Activated CD4-positive, alpha-beta T cell treated with anti-CD3 and anti-CD28 coated beads, Interleukin-2, amount 10 ng/mL, durations not matched to agents 24 days and 14 days (primary cell): Measurements from ENCODE around the gene ALG10B. TPM values are rescaled to one million over a fixed set of nuclear protein-coding genes. Genes with fewer than 3 reads are reported as not detected.
"Not testable (repeated sequence)": the region's sequence is repeated elsewhere in the genome, so short reads cannot be mapped to it uniquely, and the experiment has no call there.

Source experiments
- DNase-seq: peaks from one replicate; pipeline ENCODE4 v3.0.0; 2022
- H3K27ac Mint-ChIP-seq: one replicate; pipeline ENCODE4 v1.8.0; 2022; ENCODE audit warnings: mild to moderate bottlenecking, mixed read lengths
- H3K27me3 Mint-ChIP-seq: one replicate; pipeline ENCODE4 v1.8.0; 2022; ENCODE audit warnings: mixed read lengths
- H3K36me3 Mint-ChIP-seq: one replicate; pipeline ENCODE4 v1.8.0; 2022; ENCODE audit warnings: low read depth, mild to moderate bottlenecking, mixed read lengths
- H3K4me1 Mint-ChIP-seq: one replicate; pipeline ENCODE4 v1.8.0; 2021; ENCODE audit warnings: mixed read lengths
- H3K4me3 Mint-ChIP-seq: one replicate; pipeline ENCODE4 v1.8.0; 2022; ENCODE audit warnings: mild to moderate bottlenecking, moderate library complexity, mixed read lengths
- H3K9me3 Mint-ChIP-seq: one replicate; pipeline ENCODE4 v1.8.0; 2021; ENCODE audit warnings: mixed read lengths
- intact Hi-C: fragments of 100-400 bp; cut with micrococcal nuclease; formaldehyde crosslinking; loops from one replicate; pipeline ENCODE4 v1.15.1; 2023
- total RNA-seq: library from RNA; stranded (reverse); gene quantifications from 2 replicates; pipeline ENCODE4 v1.2.3, GENCODE V29; 2022

ALG10B gene
- total RNA-seq, 1 donor from 2014 or later = 15.1 TPM

GRCh38 chr12:38342444-38342843, 25.9 kb downstream of the ALG10B start:
- no peak for DNase-seq
- intact Hi-C loops = no loop called here
- Mint-ChIP-seq H3K4me3 (no peak overlapping the region), H3K27ac (no peak overlapping the region), H3K27me3 (no peaks in the 10 kb centered on the region), H3K36me3 (no peaks in the 10 kb centered on the region), H3K4me1 (no peaks in the 10 kb centered on the region), H3K9me3 (no peaks in the 10 kb centered on the region)

GRCh38 chr12:38343256-38343655, 26.7 kb downstream of the ALG10B start:
- H3K9me3 Mint-ChIP-seq, H3K4me3 Mint-ChIP-seq, H3K27me3 Mint-ChIP-seq, H3K4me1 Mint-ChIP-seq, DNase-seq, intact Hi-C loops, H3K36me3 Mint-ChIP-seq, H3K27ac Mint-ChIP-seq: not testable (repeated sequence)

GRCh38 chr12:38343916-38344315, 27.3 kb downstream of the ALG10B start:
- H3K27ac Mint-ChIP-seq, H3K9me3 Mint-ChIP-seq, H3K4me1 Mint-ChIP-seq, DNase-seq, intact Hi-C loops, H3K36me3 Mint-ChIP-seq, H3K4me3 Mint-ChIP-seq, H3K27me3 Mint-ChIP-seq: not testable (repeated sequence)

- no peaks in the 10 kb centered on the region for H3K36me3 Mint-ChIP-seq
- H3K27me3 Mint-ChIP-seq = no peaks in the 10 kb centered on the region
- peaks cover 5% of the 10 kb centered on the region for H3K4me1 Mint-ChIP-seq
- H3K9me3 Mint-ChIP-seq = peaks cover 5% of the 10 kb centered on the region
- DNase-seq = no peak
- no peak overlapping the region for H3K4me3 Mint-ChIP-seq
- intact Hi-C loops = no loop called here
- no peak overlapping the region for H3K27ac Mint-ChIP-seq
Measured at GRCh38 chr12:38350342-38351174, 34.0 kb downstream of the ALG10B start.

- DNase-seq, H3K4me1 Mint-ChIP-seq, H3K27me3 Mint-ChIP-seq, H3K27ac Mint-ChIP-seq, H3K36me3 Mint-ChIP-seq, H3K9me3 Mint-ChIP-seq, intact Hi-C loops: not testable (repeated sequence)
- H3K4me3 Mint-ChIP-seq = peak overlapping the region; percentile 44
Measured at GRCh38 chr12:38351175-38351508, 34.6 kb downstream of the ALG10B start.

GRCh38 chr12:38367506-38367905, 50.9 kb downstream of the ALG10B start:
- H3K27me3 Mint-ChIP-seq = no peaks in the 10 kb centered on the region
- no peak overlapping the region for H3K27ac Mint-ChIP-seq
- intact Hi-C loops = no loop called here
- no peaks in the 10 kb centered on the region for H3K36me3 Mint-ChIP-seq
- no peak overlapping the region for H3K4me3 Mint-ChIP-seq
- no peak for DNase-seq
- no peaks in the 10 kb centered on the region for H3K9me3 Mint-ChIP-seq
- no peaks in the 10 kb centered on the region for H3K4me1 Mint-ChIP-seq

GRCh38 chr12:38370311-38370710, 53.7 kb downstream of the ALG10B start:
- H3K4me1 Mint-ChIP-seq = no peaks in the 10 kb centered on the region
- no peak for DNase-seq
- no peak overlapping the region for H3K4me3 Mint-ChIP-seq
- no peaks in the 10 kb centered on the region for H3K36me3 Mint-ChIP-seq
- intact Hi-C loops = no loop called here
- no peaks in the 10 kb centered on the region for H3K9me3 Mint-ChIP-seq
- no peak overlapping the region for H3K27ac Mint-ChIP-seq
- no peaks in the 10 kb centered on the region for H3K27me3 Mint-ChIP-seq

- DNase-seq = no peak
- no peaks in the 10 kb centered on the region for H3K36me3 Mint-ChIP-seq
- H3K9me3 Mint-ChIP-seq = peaks cover 8% of the 10 kb centered on the region
- intact Hi-C loops = no loop called here
- H3K27me3 Mint-ChIP-seq = no peaks in the 10 kb centered on the region
- no peak overlapping the region for H3K27ac Mint-ChIP-seq
- H3K4me3 Mint-ChIP-seq = no peak overlapping the region
- no peaks in the 10 kb centered on the region for H3K4me1 Mint-ChIP-seq
Measured at GRCh38 chr12:38373784-38374183, 57.2 kb downstream of the ALG10B start.

- intact Hi-C loops = no loop called here
- Mint-ChIP-seq H3K4me1 (no peaks in the 10 kb centered on the region), H3K9me3 (peaks cover 9% of the 10 kb centered on the region), H3K4me3 (no peak overlapping the region), H3K27me3 (no peaks in the 10 kb centered on the region), H3K36me3 (no peaks in the 10 kb centered on the region), H3K27ac (no peak overlapping the region)
- no peak for DNase-seq
Measured at GRCh38 chr12:38374751-38375150, 58.2 kb downstream of the ALG10B start.
